AG10803 (cell line): Measurements from ENCODE around the gene UPF3A.
"Not testable (repeated sequence)": the region's sequence is repeated elsewhere in the genome, so short reads cannot be mapped to it uniquely, and the experiment has no call there.

Source experiments
- DNase-seq: peaks from one replicate; pipeline ENCODE4 v3.0.0; 2010; ENCODE audit warnings: low read depth
- H3K4me3 ChIP-seq: 2 replicates; pipeline ENCODE4 v1.5.1; 2011; ENCODE audit warnings: mild to moderate bottlenecking, low read length, control low read depth
- CTCF ChIP-seq: conservative IDR thresholded peaks from 2 replicates; pipeline ENCODE4 v1.5.1; 2011; ENCODE audit warnings: mild to moderate bottlenecking, low read length, control low read depth, inconsistent platforms

UPF3A gene

DNA sequence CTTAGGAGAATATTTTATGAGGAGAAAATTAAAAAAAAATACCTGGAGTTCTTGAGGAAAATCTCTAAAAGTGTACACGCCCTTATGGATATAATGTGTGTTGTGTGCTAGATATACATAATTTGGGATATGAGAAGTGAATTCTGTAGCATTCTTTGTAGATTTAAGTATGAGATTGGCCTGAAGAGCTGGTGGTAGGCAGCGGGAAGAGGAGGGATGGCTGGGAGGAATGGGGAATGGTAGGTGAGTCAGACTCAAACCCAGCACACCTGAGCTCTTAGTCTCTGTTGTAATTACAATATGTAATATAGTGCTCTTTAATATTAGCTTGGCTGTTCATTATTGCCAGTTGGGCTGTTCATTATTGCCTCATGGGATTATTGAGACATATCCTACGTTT is 39.9 kb downstream of the UPF3A start:
- H3K4me3 ChIP-seq, result no peak overlapping the region
- DNase-seq, result no peak
- TF ChIP-seq CTCF, result no peak

DNA sequence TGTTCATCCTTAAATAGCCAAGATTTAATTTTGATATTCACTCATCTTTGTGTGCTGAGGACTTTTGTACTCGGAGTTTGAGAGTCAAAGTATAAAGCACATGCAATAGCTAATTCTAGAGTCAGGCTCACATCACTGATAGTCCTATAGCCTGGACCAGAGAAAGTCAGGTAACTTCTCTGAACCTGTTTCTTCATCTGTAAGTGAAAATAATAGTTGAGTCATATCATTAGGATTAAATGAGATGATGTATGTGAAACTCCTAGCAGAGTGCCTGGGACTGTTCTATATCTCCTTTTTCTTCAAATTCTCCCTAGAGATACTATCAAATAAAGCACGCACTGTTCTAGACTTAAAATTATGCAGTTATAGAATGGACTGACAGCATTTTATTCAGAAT is 41.9 kb downstream of the UPF3A start:
- no peak for DNase-seq
- no peak overlapping the region for H3K4me3 ChIP-seq
- TF ChIP-seq CTCF, result no peak

DNA sequence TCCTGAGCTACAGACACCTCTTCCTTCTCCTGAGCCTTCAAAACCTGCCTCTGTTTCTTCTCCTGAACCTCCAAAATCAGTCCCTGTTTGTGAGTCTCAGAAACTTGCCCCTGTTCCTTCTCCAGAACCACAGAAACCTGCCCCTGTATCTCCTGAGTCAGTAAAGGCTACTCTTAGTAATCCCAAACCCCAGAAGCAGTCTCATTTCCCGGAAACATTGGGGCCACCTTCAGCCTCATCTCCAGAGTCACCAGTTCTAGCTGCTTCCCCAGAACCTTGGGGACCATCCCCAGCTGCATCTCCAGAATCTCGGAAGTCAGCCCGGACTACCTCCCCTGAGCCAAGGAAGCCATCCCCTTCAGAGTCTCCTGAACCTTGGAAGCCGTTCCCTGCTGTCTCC is 42.9 kb downstream of the UPF3A start:
- H3K4me3 ChIP-seq, result no peak overlapping the region
- DNase-seq, result no peak
- no peak for TF ChIP-seq CTCF

DNA sequence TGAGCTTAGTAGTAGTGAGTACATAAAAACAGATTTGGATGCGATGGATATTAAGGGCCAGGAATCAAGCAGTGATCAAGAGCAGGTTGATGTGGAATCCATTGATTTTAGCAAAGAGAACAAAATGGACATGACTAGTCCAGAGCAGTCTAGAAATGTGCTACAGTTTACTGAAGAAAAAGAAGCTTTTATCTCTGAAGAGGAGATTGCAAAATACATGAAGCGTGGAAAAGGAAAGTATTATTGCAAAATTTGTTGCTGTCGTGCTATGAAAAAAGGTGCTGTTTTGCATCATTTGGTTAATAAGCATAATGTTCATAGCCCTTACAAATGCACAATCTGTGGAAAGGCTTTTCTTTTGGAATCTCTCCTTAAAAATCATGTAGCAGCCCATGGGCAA is 44.3 kb downstream of the UPF3A start:
- DNase-seq, result no peak
- TF ChIP-seq CTCF, result no peak
- H3K4me3 ChIP-seq, result no peak overlapping the region

DNA sequence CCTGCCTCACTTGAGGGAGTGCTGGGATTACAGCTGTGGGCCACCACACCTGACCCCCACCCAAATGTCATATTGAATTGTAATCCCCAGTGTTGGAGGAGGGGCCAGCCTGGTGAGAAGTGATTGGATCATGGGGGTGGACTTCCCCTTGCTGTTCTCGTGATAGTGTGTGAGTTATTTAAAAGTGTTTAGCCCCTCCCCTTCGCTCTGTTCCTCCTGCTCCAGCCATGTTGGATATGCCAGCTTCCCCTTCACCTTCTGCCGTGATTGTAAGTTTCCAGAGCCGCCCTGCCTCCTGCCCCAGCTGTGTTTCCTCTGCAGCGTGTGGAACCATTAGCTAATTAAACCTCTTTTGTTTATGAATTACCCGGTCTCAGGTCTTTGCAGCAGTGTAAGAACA is 46.6 kb downstream of the UPF3A start:
- no peak for TF ChIP-seq CTCF
- no peak for DNase-seq
- H3K4me3 ChIP-seq, result no peak overlapping the region

DNA sequence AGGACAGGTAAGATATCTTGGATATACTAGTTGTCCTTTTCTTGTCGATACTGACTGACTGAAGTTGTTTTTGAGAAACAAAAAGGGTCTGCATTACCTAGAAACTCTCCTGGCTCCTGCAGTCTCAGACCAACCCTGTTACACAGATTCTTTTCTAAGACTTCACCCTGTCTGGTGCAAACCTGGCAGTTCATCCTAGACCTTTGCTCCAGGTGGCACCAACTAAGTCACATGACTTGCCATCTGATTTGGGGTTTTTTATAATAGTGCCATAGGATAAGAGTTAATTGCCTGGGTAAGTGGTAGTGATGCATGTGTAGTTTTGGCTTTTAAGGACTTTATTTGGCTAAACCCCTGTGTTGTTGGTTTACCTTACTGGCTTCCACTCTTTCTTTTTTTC is 47.2 kb downstream of the UPF3A start:
- TF ChIP-seq CTCF, result no peak
- no peak overlapping the region for H3K4me3 ChIP-seq
- no peak for DNase-seq

DNA sequence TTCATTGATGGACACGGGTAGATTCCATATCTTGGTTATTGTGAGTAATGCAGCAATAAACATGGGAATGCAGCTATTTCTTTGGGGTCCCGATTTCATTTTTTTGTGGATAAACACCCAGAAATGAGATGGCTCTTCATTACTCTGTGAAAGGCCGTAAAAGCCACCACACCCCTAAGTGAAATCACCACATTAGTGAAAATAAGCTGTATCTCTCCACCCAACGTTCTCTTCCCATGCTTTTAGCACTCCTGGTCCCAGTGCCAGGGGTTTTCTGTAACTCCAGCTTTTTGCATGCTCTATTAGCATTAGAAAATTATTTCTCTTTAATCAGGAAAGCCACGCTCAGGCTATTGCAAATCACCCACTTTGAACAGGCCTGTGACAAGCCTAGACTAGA is 48.7 kb downstream of the UPF3A start:
- no peak for DNase-seq
- TF ChIP-seq CTCF, result no peak

DNA sequence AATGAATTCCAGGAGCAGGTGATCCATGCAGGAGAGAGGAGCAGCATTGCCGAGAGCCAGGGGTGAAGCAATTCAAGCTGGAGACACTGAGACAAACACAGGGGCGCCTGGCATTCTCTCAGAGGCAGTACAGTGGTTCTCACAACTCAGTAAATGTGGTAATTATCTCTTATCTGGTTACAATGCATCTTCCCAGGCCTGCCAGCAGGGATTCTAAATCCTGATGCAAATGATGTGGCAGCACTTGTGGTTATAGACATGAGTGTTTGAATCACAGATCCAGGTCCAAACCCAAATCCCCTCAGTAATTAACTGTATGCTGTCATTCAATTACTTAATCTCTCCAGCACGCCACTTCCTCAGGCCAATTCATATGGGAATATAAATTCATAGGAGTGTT is 52.5 kb downstream of the UPF3A start:
- H3K4me3 ChIP-seq, DNase-seq: not testable (repeated sequence)

More for the DNA sequence above, 48.7 kb downstream of the UPF3A start:
- no peak overlapping the region for H3K4me3 ChIP-seq
